Testis (tissue), 2 donors: ENCODE data around the gene FMNL2.

ENCODE experiments used
- CTCF ChIP-seq, 3 experiments: fragments of 450-650 bp in 2 of 3; fragments of 200-600 bp in 1 of 3; sonication (generic) in 1 of 3; IDR thresholded peaks; one replicate each; pipeline ENCODE4 v1.5.1; 2016 to 2019; ENCODE audit warnings: antibody characterized with exemption in 3 of 3, mild to moderate bottlenecking in 2 of 3, moderate library complexity in 1 of 3
- POLR2A ChIP-seq: fragments of 450-650 bp; IDR thresholded peaks from one replicate; pipeline ENCODE4 v1.6.1; 2017; ENCODE audit warnings: antibody characterized with exemption, mild to moderate bottlenecking, moderate library complexity

DNA sequence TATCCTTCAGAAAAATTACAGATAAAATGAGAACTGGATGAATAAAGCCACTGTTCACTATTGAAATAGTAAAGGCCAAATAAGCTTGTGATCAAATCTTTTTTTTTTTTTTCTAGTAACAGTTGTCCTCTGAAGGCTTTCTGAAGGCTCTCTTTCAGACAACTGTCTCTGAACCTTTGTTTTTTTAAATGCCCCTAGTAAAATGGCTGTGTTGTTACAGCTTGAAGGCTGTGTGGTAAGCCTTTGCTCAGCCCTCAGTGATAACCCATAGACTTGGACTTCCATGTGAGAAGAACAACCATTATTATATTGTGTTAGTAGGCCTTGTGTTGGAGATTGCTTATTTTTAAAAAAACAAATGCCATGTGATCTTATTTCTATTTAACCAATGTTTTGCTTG, 17.6 kb downstream of the FMNL2 start:
- no peak for TF ChIP-seq CTCF (IDR thresholded peaks at IDR 0.05)
- no peak for TF ChIP-seq POLR2A
